ENCODE results near the gene SEC61A2. TPM values are rescaled to one million over a fixed set of nuclear protein-coding genes. Genes with fewer than 3 reads are reported as not detected.

Gene SEC61A2
- polyA plus RNA-seq, 1 experiment, result 15.6 TPM

- POLR2A ChIA-PET, result no interaction called here
- Histone ChIP-seq H3K4me3 (ENCODE audit: low read depth, low read length) (no peak overlapping the region), H3K9me3 (ENCODE audit: control insufficient read depth, insufficient read depth, low read length) (no peaks in the 10 kb centered on the region), H3K27ac (ENCODE audit: low read depth, low read length) (no peak overlapping the region), H3K27me3 (ENCODE audit: control insufficient read depth, insufficient read depth, low read length) (no peaks in the 10 kb centered on the region)
- TF ChIP-seq CTCF (IDR thresholded peaks at IDR 0.05; ENCODE audit: low read depth, low read length), result no peak
- no peak for DNase-seq (ENCODE audit: low read depth, low spot score)
- CTCF ChIA-PET, result interaction anchor here (6.0 kb wide), 1 partner anchor 14 kb away, joined by 46 read pairs; no protein-coding TSS in a partner anchor
Observed at GRCh38 chr10:12200850-12201249, 71.4 kb downstream of the SEC61A2 start.

- TF ChIP-seq CTCF (IDR thresholded peaks at IDR 0.05; ENCODE audit: low read depth, low read length), result no peak
- H3K27me3 ChIP-seq (ENCODE audit: control insufficient read depth, insufficient read depth, low read length), result no peaks in the 10 kb centered on the region
- ChIA-PET CTCF (interaction anchor here (6.0 kb wide), 1 partner anchor 14 kb away, joined by 46 read pairs; no protein-coding TSS in a partner anchor), POLR2A (no interaction called here)
- no peaks in the 10 kb centered on the region for H3K9me3 ChIP-seq (ENCODE audit: control insufficient read depth, insufficient read depth, low read length)
- DNase-seq (ENCODE audit: low read depth, low spot score), result no peak
- no peak overlapping the region for H3K4me3 ChIP-seq (ENCODE audit: low read depth, low read length)
- H3K27ac ChIP-seq (ENCODE audit: low read depth, low read length), result no peak overlapping the region
Observed at GRCh38 chr10:12201543-12201942, 72.1 kb downstream of the SEC61A2 start.

GRCh38 chr10:12202226-12202625 is 72.7 kb downstream of the SEC61A2 start:
- CTCF ChIA-PET, result interaction anchor here (6.0 kb wide), 1 partner anchor 13 kb away, joined by 46 read pairs; no protein-coding TSS in a partner anchor

GRCh38 chr10:12205082-12205481 is 75.6 kb downstream of the SEC61A2 start:
- no peaks in the 10 kb centered on the region for H3K27me3 ChIP-seq (ENCODE audit: control insufficient read depth, insufficient read depth, low read length)
- H3K9me3 ChIP-seq (ENCODE audit: control insufficient read depth, insufficient read depth, low read length), result no peaks in the 10 kb centered on the region
- no peak for TF ChIP-seq CTCF (IDR thresholded peaks at IDR 0.05; ENCODE audit: low read depth, low read length)
- CTCF ChIA-PET, result interaction anchor here (2.2 kb wide), 1 partner anchor 10 kb away, joined by 16 read pairs; no protein-coding TSS in a partner anchor
- DNase-seq (ENCODE audit: low read depth, low spot score), result no peak
- H3K27ac ChIP-seq (ENCODE audit: low read depth, low read length), result no peak overlapping the region
- POLR2A ChIA-PET, result interaction anchor here (0.7 kb wide), 1 partner anchor 16 kb away, joined by 4 read pairs; no protein-coding TSS in a partner anchor
- no peak overlapping the region for H3K4me3 ChIP-seq (ENCODE audit: low read depth, low read length)

More at GRCh38 chr10:12202226-12202625, 72.7 kb downstream of the SEC61A2 start:
- TF ChIP-seq CTCF (IDR thresholded peaks at IDR 0.05; ENCODE audit: low read depth, low read length), result no peak
- no peak for DNase-seq (ENCODE audit: low read depth, low spot score)
- POLR2A ChIA-PET, result no interaction called here
- Histone ChIP-seq H3K4me3 (ENCODE audit: low read depth, low read length) (no peak overlapping the region), H3K9me3 (ENCODE audit: control insufficient read depth, insufficient read depth, low read length) (no peaks in the 10 kb centered on the region), H3K27me3 (ENCODE audit: control insufficient read depth, insufficient read depth, low read length) (no peaks in the 10 kb centered on the region), H3K27ac (ENCODE audit: low read depth, low read length) (no peak overlapping the region)

GRCh38 chr10:12207114-12207513 is 77.6 kb downstream of the SEC61A2 start:
- DNase-seq (ENCODE audit: low read depth, low spot score), result no peak
- H3K4me3 ChIP-seq (ENCODE audit: low read depth, low read length), result no peak overlapping the region
- no peaks in the 10 kb centered on the region for H3K27me3 ChIP-seq (ENCODE audit: control insufficient read depth, insufficient read depth, low read length)
- H3K9me3 ChIP-seq (ENCODE audit: control insufficient read depth, insufficient read depth, low read length), result no peaks in the 10 kb centered on the region
- H3K27ac ChIP-seq (ENCODE audit: low read depth, low read length), result no peak overlapping the region
- ChIA-PET POLR2A (no interaction called here), CTCF (no interaction called here)
- no peak for TF ChIP-seq CTCF (IDR thresholded peaks at IDR 0.05; ENCODE audit: low read depth, low read length)
